HEK293 (cell line): ENCODE data around the gene TNPO3.

ENCODE experiments used
- CTCF ChIA-PET: fragments of 350-600 bp; formaldehyde crosslinking; extraction: SDS; loops from one replicate; lab custom pipeline; 2021; ENCODE audit warnings: antibody characterized with exemption; lab: Yijun Ruan, JAX
- POLR2A ChIA-PET: fragments of 300-600 bp; formaldehyde crosslinking; extraction: SDS; loops from one replicate; lab custom pipeline; 2020; ENCODE audit warnings: antibody characterized with exemption, inconsistent platforms; lab: Yijun Ruan, JAX
- H3K27ac ChIP-seq: fragments of 200-500 bp; sonication (Bioruptor generic); 2 replicates; pipeline ENCODE4 v1.5.1; 2014; ENCODE audit warnings: low read depth, low read length, control low read depth, inconsistent platforms; ENCODE audit errors: extremely low read depth
- H3K36me3 ChIP-seq, 2 experiments: fragments of 200-500 bp in 1 of 2; sonication (Bioruptor generic) in 1 of 2; 1 replicate in 1 of 2; 2 replicates in 1 of 2; pipeline ENCODE4 v1.5.1; 2014 to 2017; ENCODE audit warnings: inconsistent platforms in 2 of 2, low read length in 2 of 2; ENCODE audit not compliant: control insufficient read depth in 2 of 2, insufficient read depth in 1 of 2
- H3K4me1 ChIP-seq: fragments of 200-500 bp; sonication (Bioruptor generic); 2 replicates; pipeline ENCODE4 v1.5.1; 2014; ENCODE audit warnings: mild to moderate bottlenecking, low read length, inconsistent platforms; ENCODE audit not compliant: control insufficient read depth, insufficient read depth
- H3K4me3 ChIP-seq: 2 replicates; pipeline ENCODE4 v1.5.1; 2011; ENCODE audit warnings: low read depth, mild to moderate bottlenecking, control low read depth, low read length, moderate library complexity
- H3K9me3 ChIP-seq: fragments of 200-500 bp; sonication (Bioruptor generic); 2 replicates; pipeline ENCODE4 v1.5.1; 2014; ENCODE audit warnings: low read depth, low read length, inconsistent platforms; ENCODE audit not compliant: control insufficient read depth, insufficient read depth
- AEBP2 ChIP-seq: fragments of 450-650 bp; formaldehyde crosslinking; IDR thresholded peaks from 2 replicates; pipeline ENCODE4 v1.5.1; 2016; ENCODE audit warnings: missing biosample characterization, missing genetic modification characterization, borderline replicate concordance
- KLF16 ChIP-seq: fragments of 450-650 bp; formaldehyde crosslinking; IDR thresholded peaks from 2 replicates; pipeline ENCODE4 v1.5.1; 2017; ENCODE audit warnings: missing biosample characterization, missing genetic modification characterization
- OSR2 ChIP-seq: fragments of 450-650 bp; formaldehyde crosslinking; IDR thresholded peaks from 2 replicates; pipeline ENCODE4 v1.5.1; 2016; ENCODE audit warnings: missing biosample characterization, missing genetic modification characterization
- PATZ1 ChIP-seq: fragments of 450-650 bp; formaldehyde crosslinking; IDR thresholded peaks from 2 replicates; pipeline ENCODE4 v1.5.1; 2016; ENCODE audit warnings: missing biosample characterization, missing genetic modification characterization
- REPIN1 ChIP-seq: fragments of 450-650 bp; formaldehyde crosslinking; IDR thresholded peaks from 2 replicates; pipeline ENCODE4 v1.5.1; 2017; ENCODE audit warnings: missing biosample characterization, missing genetic modification characterization, low read depth
- YY2 ChIP-seq: fragments of 450-650 bp; formaldehyde crosslinking; IDR thresholded peaks from 2 replicates; pipeline ENCODE4 v1.5.1; 2016; ENCODE audit warnings: missing biosample characterization, missing genetic modification characterization
- ZBTB20 ChIP-seq: fragments of 450-650 bp; formaldehyde crosslinking; IDR thresholded peaks from 2 replicates; pipeline ENCODE4 v1.5.1; 2016; ENCODE audit warnings: missing biosample characterization, missing genetic modification characterization
- ZFP37 ChIP-seq: fragments of 450-650 bp; formaldehyde crosslinking; IDR thresholded peaks from 2 replicates; pipeline ENCODE4 v1.5.1; 2016; ENCODE audit warnings: missing biosample characterization, missing genetic modification characterization
- ZFP41 ChIP-seq: fragments of 450-650 bp; formaldehyde crosslinking; IDR thresholded peaks from 2 replicates; pipeline ENCODE4 v1.5.1; 2016; ENCODE audit warnings: missing biosample characterization, missing genetic modification characterization, borderline replicate concordance
- ZNF155 ChIP-seq: fragments of 450-650 bp; formaldehyde crosslinking; IDR thresholded peaks from 2 replicates; pipeline ENCODE4 v1.5.1; 2016; ENCODE audit warnings: missing biosample characterization, missing genetic modification characterization
- ZNF175 ChIP-seq: fragments of 450-650 bp; formaldehyde crosslinking; IDR thresholded peaks from 2 replicates; pipeline ENCODE4 v1.5.1; 2016; ENCODE audit warnings: missing biosample characterization, missing genetic modification characterization
- ZNF202 ChIP-seq: fragments of 450-650 bp; formaldehyde crosslinking; IDR thresholded peaks from 2 replicates; pipeline ENCODE4 v1.5.1; 2016; ENCODE audit warnings: missing biosample characterization, missing genetic modification characterization, borderline replicate concordance
- ZNF600 ChIP-seq: fragments of 450-650 bp; formaldehyde crosslinking; IDR thresholded peaks from 2 replicates; pipeline ENCODE4 v1.5.1; 2016; ENCODE audit warnings: missing biosample characterization, missing genetic modification characterization
- ZNF664 ChIP-seq: fragments of 450-650 bp; formaldehyde crosslinking; IDR thresholded peaks from 2 replicates; pipeline ENCODE4 v1.5.1; 2016; ENCODE audit warnings: missing biosample characterization, missing genetic modification characterization
- ZNF670 ChIP-seq: fragments of 450-650 bp; formaldehyde crosslinking; IDR thresholded peaks from 2 replicates; pipeline ENCODE4 v1.5.1; 2016; ENCODE audit warnings: missing biosample characterization, missing genetic modification characterization, low read depth
- ZNF677 ChIP-seq: fragments of 450-650 bp; IDR thresholded peaks from 2 replicates; pipeline ENCODE4 v1.5.0; 2018; ENCODE audit warnings: missing biosample characterization, mild to moderate bottlenecking, missing genetic modification characterization, moderate library complexity
- ZNF701 ChIP-seq: fragments of 450-650 bp; formaldehyde crosslinking; IDR thresholded peaks from 2 replicates; pipeline ENCODE4 v1.5.1; 2016; ENCODE audit warnings: missing biosample characterization, missing genetic modification characterization
- ZNF707 ChIP-seq: fragments of 450-650 bp; formaldehyde crosslinking; IDR thresholded peaks from 2 replicates; pipeline ENCODE4 v1.5.1; 2016; ENCODE audit warnings: missing biosample characterization, missing genetic modification characterization
- ZNF791 ChIP-seq: fragments of 450-650 bp; formaldehyde crosslinking; IDR thresholded peaks from 2 replicates; pipeline ENCODE4 v1.5.1; 2016; ENCODE audit warnings: missing biosample characterization, missing genetic modification characterization

The TNPO3 gene

GRCh38 chr7:129014501-129015101, 40.3 kb downstream of the TNPO3 start:
- POLR2A ChIA-PET, result no interaction called here
- peaks cover 26 to 33% of the 10 kb centered on the region in 2 experiments for H3K36me3 ChIP-seq

DNA sequence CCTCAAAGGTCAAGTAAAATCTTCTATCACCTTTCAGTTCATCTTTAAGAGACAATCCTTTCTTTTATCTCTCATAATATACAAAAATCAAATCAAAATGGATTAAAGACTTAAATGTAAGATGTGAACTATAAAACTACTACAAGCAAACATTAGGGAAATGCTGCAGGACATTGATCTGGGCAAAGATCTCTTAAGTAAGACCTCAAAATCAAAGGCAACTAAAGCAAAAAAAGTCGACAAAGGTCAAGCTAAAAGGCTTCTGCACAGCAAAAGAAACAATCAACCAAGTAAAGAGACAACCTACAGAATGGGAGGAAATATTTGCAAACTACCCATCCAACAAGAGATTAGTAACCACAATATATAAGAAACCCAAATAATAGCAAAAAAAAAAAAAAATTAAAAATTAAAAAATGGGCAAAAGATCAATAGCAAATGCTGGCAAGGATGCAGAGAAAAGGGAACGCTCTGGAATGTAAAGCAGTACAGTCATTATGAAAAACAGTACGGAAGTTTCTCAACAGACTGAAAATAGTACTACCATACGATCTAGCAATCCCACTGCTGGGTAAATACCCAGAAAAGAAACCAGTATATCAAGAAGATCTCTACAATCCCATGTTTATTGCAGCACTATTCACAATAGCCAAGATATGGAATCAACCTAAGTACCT, 41.7 kb downstream of the TNPO3 start:
- ChIA-PET POLR2A (no interaction called here), CTCF (interaction anchor here (0.5 to 0.7 kb wide), 3 partner anchors 10 to 129 kb away, joined by 4 read pairs; no protein-coding TSS in a partner anchor)
- Histone ChIP-seq H3K36me3 (peaks cover 26 to 35% of the 10 kb centered on the region in 2 experiments), H3K9me3 (no peaks in the 10 kb centered on the region), H3K4me1 (no peaks in the 10 kb centered on the region), H3K27ac (no peak overlapping the region), H3K4me3 (no peak overlapping the region)
- peak; percentile 31; the same call in 1 of the 2 replicates for TF ChIP-seq ZNF600
- TF ChIP-seq ZFP41 (tag by site-specific recombination), result no peak

More at GRCh38 chr7:129014501-129015101, 40.3 kb downstream of the TNPO3 start:
- H3K4me1 ChIP-seq, result no peaks in the 10 kb centered on the region
- no peak overlapping the region for H3K4me3 ChIP-seq
- CTCF ChIA-PET, result interaction anchor here (0.6 kb wide), 1 partner anchor 144 kb away, joined by 3 read pairs; no protein-coding TSS in a partner anchor
- H3K9me3 ChIP-seq, result no peaks in the 10 kb centered on the region
- TF ChIP-seq ZNF707 (tag by site-specific recombination), result no peak
- no peak for TF ChIP-seq ZNF175 (tag by site-specific recombination)
- no peak for TF ChIP-seq AEBP2 (tag by site-specific recombination)
- TF ChIP-seq ZBTB20 (tag by site-specific recombination), result no peak
- TF ChIP-seq ZNF791 (tag by site-specific recombination), result no peak
- no peak for TF ChIP-seq REPIN1
- TF ChIP-seq ZNF670 (tag by site-specific recombination), result no peak
- TF ChIP-seq ZNF701 (tag by site-specific recombination), result no peak
- no peak for TF ChIP-seq OSR2 (tag by site-specific recombination)
- no peak for TF ChIP-seq KLF16 (tag by site-specific recombination)
- TF ChIP-seq ZNF155 (tag by site-specific recombination), result no peak
- no peak for TF ChIP-seq YY2 (tag by site-specific recombination)
- TF ChIP-seq ZNF677, result no peak
- TF ChIP-seq ZFP37, result no peak
- TF ChIP-seq ZNF664, result no peak
- H3K27ac ChIP-seq, result no peak overlapping the region

GRCh38 chr7:129012641-129013040, 42.3 kb downstream of the TNPO3 start:
- CTCF ChIA-PET, result interaction anchor here (0.5 to 0.7 kb wide), 2 partner anchors 10 to 79 kb away, joined by 4 read pairs; no protein-coding TSS in a partner anchor

More at GRCh38 chr7:129012641-129013040, 42.3 kb downstream of the TNPO3 start:
- no peak for TF ChIP-seq PATZ1 (tag by site-specific recombination)
- TF ChIP-seq ZNF202 (tag by site-specific recombination), result no peak
- Histone ChIP-seq H3K27ac (no peak overlapping the region), H3K4me1 (no peaks in the 10 kb centered on the region), H3K9me3 (no peaks in the 10 kb centered on the region), H3K36me3 (peaks cover 26 to 32% of the 10 kb centered on the region in 2 experiments), H3K4me3 (no peak overlapping the region)
- POLR2A ChIA-PET, result no interaction called here
